ENCODE data around the gene INSR. TPM values are rescaled to one million over a fixed set of nuclear protein-coding genes. Genes with fewer than 3 reads are reported as not detected.
"Not testable (repeated sequence)": the region's sequence is repeated elsewhere in the genome, so short reads cannot be mapped to it uniquely, and the experiment has no call there.

INSR gene
- total RNA-seq, 1 donor from 2014 or later: 73.5 TPM

DNA sequence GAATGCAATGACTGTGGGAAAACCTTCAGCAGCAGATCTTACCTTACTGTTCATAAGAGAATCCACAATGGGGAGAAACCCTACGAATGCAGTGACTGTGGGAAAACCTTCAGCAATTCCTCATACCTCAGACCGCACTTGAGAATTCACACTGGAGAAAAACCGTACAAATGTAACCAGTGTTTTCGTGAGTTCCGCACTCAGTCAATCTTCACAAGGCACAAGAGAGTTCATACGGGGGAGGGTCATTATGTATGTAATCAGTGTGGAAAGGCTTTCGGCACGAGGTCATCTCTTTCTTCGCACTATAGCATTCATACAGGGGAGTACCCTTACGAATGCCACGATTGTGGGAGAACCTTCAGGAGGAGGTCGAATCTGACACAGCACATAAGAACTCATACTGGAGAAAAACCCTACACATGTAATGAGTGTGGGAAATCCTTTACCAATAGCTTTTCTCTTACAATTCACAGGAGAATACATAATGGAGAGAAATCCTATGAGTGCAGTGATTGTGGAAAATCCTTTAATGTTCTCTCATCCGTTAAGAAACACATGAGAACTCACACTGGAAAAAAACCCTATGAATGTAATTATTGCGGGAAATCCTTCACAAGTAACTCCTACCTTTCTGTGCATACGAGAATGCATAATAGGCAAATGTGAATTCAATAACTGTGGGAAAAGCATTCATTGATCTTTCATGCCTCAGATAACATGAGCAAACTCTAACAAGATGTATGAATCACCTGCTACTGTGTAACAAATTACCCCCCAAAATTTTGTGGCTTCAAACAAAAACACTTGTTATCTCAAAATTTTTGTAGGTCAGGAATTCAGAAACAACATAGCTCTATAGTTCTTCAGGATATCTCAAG lies 210.9 kb downstream of the INSR start:
- no peak for ATAC-seq
- no peak for DNase-seq (ENCODE audit: missing footprints)
- intact Hi-C loops (cut with DNase I): no loop called here

DNA sequence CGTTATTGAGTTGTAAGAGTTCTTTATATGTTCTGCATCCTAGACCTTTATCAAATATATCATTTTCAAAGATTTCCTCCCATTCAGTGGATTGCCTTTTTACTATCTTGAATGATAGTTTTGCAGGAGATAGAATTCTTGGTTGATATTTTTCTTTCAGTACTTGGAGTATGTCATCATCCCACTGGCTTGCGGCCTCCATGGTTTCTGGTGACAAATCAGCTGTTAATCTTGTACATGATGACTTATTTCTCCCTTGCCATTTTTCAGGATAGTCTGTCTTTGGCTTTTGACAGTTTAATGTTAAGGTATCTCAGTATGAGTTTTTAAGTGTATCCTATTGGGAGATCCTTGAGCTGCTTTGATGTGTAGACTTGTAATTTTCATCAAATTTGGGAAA lies 216.2 kb downstream of the INSR start:
- DNase-seq (ENCODE audit: missing footprints) (no peak), ATAC-seq (no peak)
- intact Hi-C loops (cut with DNase I): no loop called here

DNA sequence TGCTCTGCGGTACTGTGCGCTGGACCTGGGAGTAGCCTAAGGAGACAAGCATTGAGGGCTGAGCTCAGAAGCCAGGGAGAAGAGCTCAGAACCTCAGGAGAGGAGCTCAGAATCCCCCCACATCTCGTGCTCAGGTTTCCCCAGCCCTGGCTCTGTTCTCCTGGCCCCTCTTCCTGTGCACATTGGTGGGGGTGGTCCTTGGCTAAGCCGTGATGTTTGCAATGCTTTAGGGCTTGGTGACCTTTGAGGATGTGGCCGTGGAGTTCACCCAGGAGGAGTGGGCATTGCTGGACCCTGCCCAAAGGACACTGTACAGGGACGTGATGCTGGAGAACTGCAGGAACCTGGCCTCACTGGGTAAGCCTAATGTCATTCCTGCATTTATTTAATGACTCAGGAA lies 218.1 kb downstream of the INSR start:
- intact Hi-C loops (cut with DNase I): no loop called here
- DNase-seq (ENCODE audit: missing footprints) (no peak), ATAC-seq (no peak)

- intact Hi-C loops (cut with DNase I): no loop called here
- DNase-seq (ENCODE audit: missing footprints) (no peak), ATAC-seq (no peak)
Observed at GRCh38 chr19:7074705-7075282, 219.4 kb downstream of the INSR start.

DNA sequence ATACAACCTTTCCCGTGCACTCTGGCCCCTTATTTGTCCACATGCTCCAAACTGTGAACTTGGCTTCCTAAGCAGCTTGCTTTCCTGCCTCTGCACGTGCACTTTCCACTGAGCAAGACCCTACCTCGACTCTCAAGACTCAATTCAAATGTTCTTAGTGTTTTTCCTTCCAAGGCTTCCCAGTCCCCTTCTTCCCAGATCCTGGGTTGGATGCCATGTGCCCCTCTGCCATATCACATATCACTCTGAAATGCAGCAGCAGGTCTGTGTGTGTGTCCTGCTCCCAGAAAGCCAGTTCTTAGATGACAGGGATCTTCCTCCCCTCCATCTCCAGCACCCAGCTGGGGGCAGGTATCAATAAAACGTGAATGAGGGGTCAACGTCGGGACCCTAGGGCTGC lies 221.7 kb downstream of the INSR start:
- ATAC-seq: no peak
- no peak for DNase-seq (ENCODE audit: missing footprints)
- intact Hi-C loops (cut with DNase I): no loop called here

DNA sequence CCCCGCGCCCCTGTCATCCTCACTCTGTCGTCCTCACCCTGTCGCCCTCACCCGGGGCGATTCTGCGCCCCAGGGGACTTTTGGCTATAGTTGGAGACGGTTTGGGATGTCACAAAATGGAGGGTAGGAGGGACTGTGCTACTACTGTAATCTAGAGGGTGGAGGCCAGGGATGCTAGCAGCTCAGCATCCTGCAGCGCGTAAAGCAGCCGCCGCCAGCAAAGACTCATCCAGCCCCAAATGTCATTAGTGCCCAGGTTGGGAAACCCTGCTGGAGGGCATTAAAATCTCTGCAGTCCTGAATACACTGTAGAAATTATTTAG lies 224.3 kb downstream of the INSR start:
- DNase-seq (ENCODE audit: missing footprints) (no peak), ATAC-seq (no peak)
- intact Hi-C loops (cut with DNase I): no loop called here

DNA sequence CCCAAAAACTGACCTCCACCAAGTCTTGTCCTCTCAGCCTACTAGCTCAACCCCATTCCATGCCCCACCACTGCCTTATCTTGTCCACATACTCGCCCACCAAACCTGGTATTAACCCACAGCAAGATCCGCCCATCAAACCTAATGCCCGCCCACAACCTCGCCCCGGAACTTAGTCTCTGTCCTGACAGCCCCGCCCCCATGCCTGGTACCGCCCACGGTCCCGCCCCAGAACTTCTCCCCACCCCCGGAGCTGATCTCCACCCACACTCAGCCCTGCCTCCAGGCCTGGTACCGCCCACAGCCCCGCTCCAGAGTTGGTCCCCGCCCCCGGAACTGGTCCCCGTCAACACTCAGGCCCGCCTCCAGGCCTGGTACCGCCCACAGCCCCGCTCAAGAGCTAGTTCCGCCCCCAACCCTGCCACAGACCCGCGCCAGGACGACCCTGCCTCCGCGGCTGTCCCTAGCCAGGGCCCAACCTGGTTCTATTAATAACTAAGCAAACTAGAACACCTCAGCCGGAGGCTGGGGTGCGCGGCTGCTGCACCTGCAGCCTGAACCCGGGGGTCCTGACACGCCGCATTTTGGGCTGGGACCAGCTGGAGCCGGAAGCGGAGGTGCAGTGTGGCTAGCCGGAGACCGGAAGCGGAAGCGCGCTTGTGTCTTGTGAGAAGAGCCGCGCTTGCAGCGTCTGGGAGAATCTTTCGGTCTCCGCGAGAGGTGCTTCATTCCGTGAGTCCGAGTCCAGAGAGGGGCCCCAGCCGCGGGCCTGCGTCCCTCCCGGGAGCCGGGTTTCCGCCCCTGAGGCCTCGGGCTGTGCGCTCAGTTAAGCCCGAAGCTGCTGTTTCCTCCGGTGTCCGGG lies 224.9 kb downstream of the INSR start, which contains the start of gene ZNF557:
TSS of gene ZNF557 (plus strand) at position 662 of the 862 bp plus-strand sequence. CDS start 5,372 bp downstream, outside the sequence.
- intact Hi-C loops (cut with DNase I): no loop called here

GRCh38 chr19:7068599-7068998 lies 225.6 kb downstream of the INSR start:
- intact Hi-C loops (cut with DNase I): no loop called here
- DNase-seq (ENCODE audit: missing footprints) (no peak), ATAC-seq (no peak)

More for the DNA sequence above, 224.9 kb downstream of the INSR start, which contains the start of gene ZNF557:
- DNase-seq (ENCODE audit: missing footprints) (peak; percentile 99), ATAC-seq (peak; percentile 100)

DNA sequence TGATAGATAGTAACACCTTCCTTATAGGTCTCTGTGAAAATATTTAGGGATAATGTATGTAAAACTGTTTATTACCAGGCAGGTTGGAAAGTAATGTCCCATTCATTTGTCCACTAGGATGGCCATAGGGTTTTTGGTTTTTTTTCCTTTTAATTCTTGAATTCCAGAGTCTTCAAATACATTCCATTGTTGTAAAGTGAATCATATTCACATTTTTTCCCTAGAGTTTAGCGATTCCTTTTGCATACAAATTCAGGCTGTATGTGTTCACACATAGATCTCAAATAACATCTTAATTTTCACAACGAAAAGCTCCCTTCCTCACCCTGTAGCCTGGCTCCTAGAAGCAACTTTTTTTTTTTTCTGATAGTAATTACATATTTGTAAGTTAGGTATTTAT lies 226.5 kb downstream of the INSR start:
- ATAC-seq (no peak), DNase-seq (ENCODE audit: missing footprints) (no peak)
- intact Hi-C loops (cut with DNase I): no loop called here

- intact Hi-C loops (cut with DNase I); DNase-seq (ENCODE audit: missing footprints); ATAC-seq: not testable (repeated sequence)
Observed at GRCh38 chr19:7067122-7067521, 227.1 kb downstream of the INSR start.

GRCh38 chr19:7063764-7064418 lies 230.3 kb downstream of the INSR start:
- intact Hi-C loops (cut with DNase I): no loop called here
- no peak for ATAC-seq
- DNase-seq (ENCODE audit: missing footprints): no peak

DNA sequence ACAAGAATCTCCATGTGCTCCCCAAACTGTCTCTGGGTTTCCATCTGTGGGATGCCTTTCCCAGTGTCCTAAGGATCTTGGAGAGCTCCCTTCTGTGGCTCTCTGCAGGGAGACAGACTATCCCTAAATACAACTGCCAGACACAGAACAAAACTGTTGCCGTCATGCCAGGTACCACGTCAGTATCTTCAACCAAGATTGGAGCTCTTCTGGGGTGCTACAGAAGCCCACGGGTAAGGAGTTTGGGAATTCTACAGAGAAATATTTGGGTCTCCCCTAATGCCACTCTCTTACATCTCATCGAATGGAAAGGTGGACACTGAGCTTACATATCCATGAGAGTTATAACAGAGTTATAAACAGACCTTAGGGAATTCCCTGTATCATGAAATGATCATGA lies 230.9 kb downstream of the INSR start:
- no peak for DNase-seq (ENCODE audit: missing footprints)
- no peak for ATAC-seq
- intact Hi-C loops (cut with DNase I): no loop called here

Other genes with a start within 250 kb of the INSR start
- gene MBD3L2, start 245.1 kb downstream of the INSR start, total RNA-seq: not detected
- not detected for gene MBD3L3, start 235.7 kb downstream of the INSR start, total RNA-seq
- 3.1 TPM for gene ZNF557, start 224.7 kb downstream of the INSR start, total RNA-seq
- gene ARHGEF18, start 54.5 kb upstream of the INSR start, total RNA-seq: 8.5 TPM
- 1.2 TPM for gene PEX11G, start 194.6 kb upstream of the INSR start, total RNA-seq
- gene ZNF358, start 221.7 kb upstream of the INSR start, total RNA-seq: 89.6 TPM
- gene MCOLN1, start 228.2 kb upstream of the INSR start, total RNA-seq: 19.5 TPM
- 50.6 TPM for gene PNPLA6, start 241.3 kb upstream of the INSR start, total RNA-seq